AG10803 (cell line): Measurements from ENCODE around the gene ZNF366.

ENCODE experiments used
- DNase-seq: peaks from one replicate; pipeline ENCODE4 v3.0.0; 2010; ENCODE audit warnings: low read depth
- H3K4me3 ChIP-seq: 2 replicates; pipeline ENCODE4 v1.5.1; 2011; ENCODE audit warnings: mild to moderate bottlenecking, low read length, control low read depth
- CTCF ChIP-seq: conservative IDR thresholded peaks from 2 replicates; pipeline ENCODE4 v1.5.1; 2011; ENCODE audit warnings: mild to moderate bottlenecking, low read length, control low read depth, inconsistent platforms

Gene ZNF366

GRCh38 chr5:72480841-72481240 is 26.4 kb downstream of the ZNF366 start:
- H3K4me3 ChIP-seq: no peak overlapping the region
- no peak for TF ChIP-seq CTCF
- no peak for DNase-seq

GRCh38 chr5:72479921-72480320 is 27.3 kb downstream of the ZNF366 start:
- TF ChIP-seq CTCF: no peak
- no peak for DNase-seq
- no peak overlapping the region for H3K4me3 ChIP-seq

GRCh38 chr5:72478684-72479083 is 28.5 kb downstream of the ZNF366 start:
- DNase-seq: peak; percentile 40
- TF ChIP-seq CTCF: no peak

GRCh38 chr5:72478276-72478675 is 28.9 kb downstream of the ZNF366 start:
- H3K4me3 ChIP-seq: no peak overlapping the region
- DNase-seq: no peak
- TF ChIP-seq CTCF: no peak

More at GRCh38 chr5:72478684-72479083, 28.5 kb downstream of the ZNF366 start:
- no peak overlapping the region for H3K4me3 ChIP-seq

GRCh38 chr5:72477644-72478043 is 29.6 kb downstream of the ZNF366 start:
- DNase-seq: no peak
- no peak for TF ChIP-seq CTCF
- no peak overlapping the region for H3K4me3 ChIP-seq

- H3K4me3 ChIP-seq: no peak overlapping the region
- TF ChIP-seq CTCF: no peak
- DNase-seq: no peak
Observed at GRCh38 chr5:72477176-72477575, 30.0 kb downstream of the ZNF366 start.

- no peak for TF ChIP-seq CTCF
- DNase-seq: no peak
- H3K4me3 ChIP-seq: no peak overlapping the region
Observed at GRCh38 chr5:72476721-72477120, 30.5 kb downstream of the ZNF366 start.
